HUDEP-2 (cell line): Measurements from ENCODE around the gene TSPAN5.

Experiments
- DNase-seq, 76 experiments: peaks; one replicate each; lab custom pipeline; 2025; ENCODE audit not compliant: unreplicated experiment in 76 of 76; lab: John Stamatoyannopoulos, UW

Gene TSPAN5

GRCh38 chr4:98674404-98675173 lies 16.2 kb upstream of the TSPAN5 start:
- DNase-seq = no peak

- no peak for DNase-seq
Measured at GRCh38 chr4:98673978-98674377, 15.6 kb upstream of the TSPAN5 start.

- no peak for DNase-seq
Measured at GRCh38 chr4:98673288-98673644, 14.9 kb upstream of the TSPAN5 start.

- no peak for DNase-seq
Measured at GRCh38 chr4:98672583-98673287, 14.3 kb upstream of the TSPAN5 start.

GRCh38 chr4:98671131-98671530 lies 12.7 kb upstream of the TSPAN5 start:
- no peak for DNase-seq

- no peak for DNase-seq
Measured at GRCh38 chr4:98670186-98670585, 11.8 kb upstream of the TSPAN5 start.

GRCh38 chr4:98669577-98669976 lies 11.2 kb upstream of the TSPAN5 start:
- DNase-seq = no peak

GRCh38 chr4:98664959-98665358 lies 6.5 kb upstream of the TSPAN5 start:
- no peak for DNase-seq

- DNase-seq = no peak
Measured at GRCh38 chr4:98663226-98664006, 5.0 kb upstream of the TSPAN5 start.

GRCh38 chr4:98662626-98663225 lies 4.3 kb upstream of the TSPAN5 start:
- no peak for DNase-seq

GRCh38 chr4:98662055-98662453 lies 3.6 kb upstream of the TSPAN5 start:
- DNase-seq = no peak

GRCh38 chr4:98661371-98662054 lies 3.1 kb upstream of the TSPAN5 start:
- DNase-seq = no peak

GRCh38 chr4:98659741-98660462 lies 1.5 kb upstream of the TSPAN5 start:
- no peak for DNase-seq

GRCh38 chr4:98659106-98659592 lies 738 bp upstream of the TSPAN5 start:
- DNase-seq = no peak

GRCh38 chr4:98657531-98658286 lies 702 bp downstream of the TSPAN5 start:
- DNase-seq = peak in 15 of 76 experiments; percentile 1 to 45 (median 14)

- DNase-seq = no peak
Measured at GRCh38 chr4:98656886-98657285, 1.5 kb downstream of the TSPAN5 start.

GRCh38 chr4:98656443-98656842 lies 2.0 kb downstream of the TSPAN5 start:
- no peak for DNase-seq

- no peak for DNase-seq
Measured at GRCh38 chr4:98653890-98654867, 4.2 kb downstream of the TSPAN5 start.
